ENCODE data around the gene RACGAP1. TPM values are rescaled to one million over a fixed set of nuclear protein-coding genes. Genes with fewer than 3 reads are reported as not detected.

RACGAP1 gene
- total RNA-seq: 10 to 100 TPM; 48.1 to 60.6 TPM
- 118 TPM for polyA plus RNA-seq (ENCODE audit: insufficient read depth, low read depth, low replicate concordance)
- long read RNA-seq, donor 1, transcript RACGAP1-201 (17 exons, 3,073 nt): major isoform, 5 of 14 reads
- long read RNA-seq, donor 1, partial matches to known transcripts: 7 of 14 reads
- long read RNA-seq, donor 1, other reads (novel, unspliced or antisense): 0 of 14 reads
- long read RNA-seq, donor 2, transcript RACGAP1-201 (17 exons, 3,073 nt): major isoform, 9 of 12 reads
- long read RNA-seq, donor 2, partial matches to known transcripts: 0 of 12 reads
- long read RNA-seq, donor 2, other reads (novel, unspliced or antisense): 0 of 12 reads

GRCh38 chr12:50025187-50026059 is at the start of gene RACGAP1:
RACGAP1 (minus strand) TSS chr12:50025494; CDS start chr12:50016715, 8,779 bp downstream.
- H3K27ac ChIP-seq: peak within 1 kb of the TSS in 1 of 2 donors; percentile 70
- H3K4me1 ChIP-seq: peaks cover 3% of the 10 kb centered on the region
- no peak for TF ChIP-seq POLR2A (IDR thresholded peaks at IDR 0.05)
- TF ChIP-seq CTCF (IDR thresholded peaks at IDR 0.05): peak in 1 of 3 experiments; percentile 11
- WGBS, 2 donors: 3 to 4% methylated on average over 38 to 47 of the region's 47 CpGs
- no peaks in the 10 kb centered on the region for H3K27me3 ChIP-seq
- no peaks in the 10 kb centered on the region for H3K9me3 ChIP-seq
- H3K4me3 ChIP-seq: peak within 1 kb of the TSS; percentile 72 to 82
- no peaks in the 10 kb centered on the region for H3K36me3 ChIP-seq (ENCODE audit: low read depth, missing control alignments)
- intact Hi-C loops (cut with DNase I; ENCODE audit: low total_unique reads): no loop called here
- peak; percentile 96 for DNase-seq

DNA sequence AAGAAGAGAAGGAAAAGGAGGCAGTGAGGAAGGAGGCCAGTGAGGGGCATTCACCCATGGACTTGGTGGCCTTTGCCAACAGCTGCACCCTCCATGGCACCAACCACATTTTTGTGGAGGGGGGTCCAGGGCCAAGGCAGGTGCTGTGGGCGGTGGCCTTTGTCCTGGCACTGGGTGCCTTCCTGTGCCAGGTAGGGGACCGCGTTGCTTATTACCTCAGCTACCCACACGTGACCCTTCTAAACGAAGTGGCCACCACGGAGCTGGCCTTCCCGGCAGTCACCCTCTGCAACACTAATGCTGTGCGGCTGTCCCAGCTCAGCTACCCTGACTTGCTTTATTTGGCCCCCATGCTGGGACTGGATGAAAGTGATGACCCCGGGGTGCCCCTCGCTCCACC is 48.4 kb upstream of the RACGAP1 start:
- H3K4me3 ChIP-seq: no peak overlapping the region
- no peaks in the 10 kb centered on the region for H3K27me3 ChIP-seq
- intact Hi-C loops (cut with DNase I; ENCODE audit: low total_unique reads): no loop called here
- no peaks in the 10 kb centered on the region for H3K9me3 ChIP-seq
- peaks cover 4% of the 10 kb centered on the region for H3K4me1 ChIP-seq
- no peak for TF ChIP-seq CTCF (IDR thresholded peaks at IDR 0.05)
- no peak for TF ChIP-seq POLR2A (IDR thresholded peaks at IDR 0.05)
- no peaks in the 10 kb centered on the region for H3K36me3 ChIP-seq (ENCODE audit: low read depth, missing control alignments)
- WGBS, 2 donors: 80 to 89% methylated on average over 5 to 10 of the region's 10 CpGs
- DNase-seq: no peak
- no peak overlapping the region for H3K27ac ChIP-seq

DNA sequence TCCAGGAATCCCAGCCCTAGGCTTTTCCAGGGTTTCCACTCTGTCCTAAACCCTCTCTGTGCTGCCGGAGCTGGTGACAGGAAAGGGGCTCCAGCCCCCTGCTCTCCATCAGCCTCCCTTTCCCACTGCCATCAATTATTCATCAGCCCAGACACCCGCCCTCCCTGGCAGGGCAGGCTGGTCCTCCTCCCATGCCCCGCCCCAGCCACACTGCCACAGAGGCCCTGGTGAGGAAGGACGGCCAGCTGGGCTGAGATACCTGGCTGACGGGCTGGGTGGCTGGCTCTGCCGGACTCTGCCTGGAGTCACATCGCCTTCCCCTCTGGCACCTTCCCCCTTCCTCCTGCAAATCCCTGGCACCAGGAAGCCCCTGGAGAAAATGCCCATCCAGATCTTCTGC is 47.9 kb upstream of the RACGAP1 start:
- H3K27ac ChIP-seq: no peak overlapping the region
- 86 to 92% methylated on average over 3 to 7 of the region's 7 CpGs for WGBS, 2 donors
- H3K36me3 ChIP-seq (ENCODE audit: low read depth, missing control alignments): no peaks in the 10 kb centered on the region
- H3K9me3 ChIP-seq: no peaks in the 10 kb centered on the region
- intact Hi-C loops (cut with DNase I; ENCODE audit: low total_unique reads): no loop called here
- H3K27me3 ChIP-seq: no peaks in the 10 kb centered on the region
- TF ChIP-seq CTCF (IDR thresholded peaks at IDR 0.05) (no peak), POLR2A (IDR thresholded peaks at IDR 0.05) (no peak)
- peaks cover 4% of the 10 kb centered on the region for H3K4me1 ChIP-seq
- DNase-seq: no peak
- no peak overlapping the region for H3K4me3 ChIP-seq

GRCh38 chr12:50072198-50072907 is 47.1 kb upstream of the RACGAP1 start:
- TF ChIP-seq CTCF (IDR thresholded peaks at IDR 0.05) (no peak), POLR2A (IDR thresholded peaks at IDR 0.05) (no peak)
- Histone ChIP-seq H3K4me3 (no peak overlapping the region), H3K27ac (no peak overlapping the region), H3K27me3 (no peaks in the 10 kb centered on the region), H3K36me3 (ENCODE audit: low read depth, missing control alignments) (no peaks in the 10 kb centered on the region), H3K4me1 (peaks cover 4% of the 10 kb centered on the region), H3K9me3 (no peaks in the 10 kb centered on the region)
- intact Hi-C loops (cut with DNase I; ENCODE audit: low total_unique reads): no loop called here
- WGBS, 2 donors: 77 to 84% methylated on average over 10 of the region's 10 CpGs
- no peak for DNase-seq

Measured in testis (tissue), 5 donors.